GM21619 (cell line): ENCODE data around the gene CCL2.

ENCODE experiments used
- ATAC-seq: cut with Tn5 transposase; IDR thresholded peaks from one replicate; pipeline ENCODE4 v1.9.1; 2021; ENCODE audit not compliant: unreplicated experiment

Gene CCL2

DNA sequence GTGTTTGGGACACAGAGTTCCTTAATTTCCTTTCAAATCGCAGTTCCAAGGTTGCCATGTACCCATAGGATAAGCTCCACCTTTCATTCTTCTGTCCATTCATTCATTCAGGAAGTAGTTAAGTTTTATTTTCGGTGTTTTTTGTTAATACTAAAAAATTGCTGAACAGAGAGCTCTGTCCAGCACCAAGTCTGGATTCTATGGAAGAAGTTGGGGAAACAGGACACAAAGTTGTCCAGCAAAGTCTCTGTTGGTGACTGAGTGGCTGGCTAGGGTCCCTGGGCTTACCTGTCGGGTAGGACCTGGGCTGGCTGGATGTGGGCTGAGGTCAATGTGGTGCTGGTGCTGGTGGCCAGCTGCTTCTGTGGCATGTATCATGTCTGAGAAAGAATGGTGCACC is 17.6 kb upstream of the CCL2 start:
- no peak for ATAC-seq

DNA sequence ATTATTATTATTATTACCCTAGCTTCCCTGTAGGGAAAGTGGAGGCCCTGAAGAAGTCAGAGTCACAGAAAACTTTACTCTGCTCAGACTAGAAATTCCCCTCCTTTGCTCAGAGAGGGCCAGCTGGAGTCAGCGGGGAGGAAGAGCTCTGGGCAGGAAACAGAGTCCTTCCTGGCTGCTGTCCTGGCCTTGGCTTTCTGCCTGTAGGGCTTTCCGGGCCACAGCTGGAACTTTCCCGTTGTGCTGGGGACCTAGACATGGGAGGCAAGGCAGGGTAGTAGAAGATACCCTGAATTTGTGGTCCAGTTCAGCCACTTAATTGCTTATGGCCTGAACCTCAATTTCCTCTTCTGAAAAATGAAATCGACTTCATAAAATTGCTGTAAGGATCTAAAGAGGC is 14.0 kb upstream of the CCL2 start:
- ATAC-seq, result no peak

DNA sequence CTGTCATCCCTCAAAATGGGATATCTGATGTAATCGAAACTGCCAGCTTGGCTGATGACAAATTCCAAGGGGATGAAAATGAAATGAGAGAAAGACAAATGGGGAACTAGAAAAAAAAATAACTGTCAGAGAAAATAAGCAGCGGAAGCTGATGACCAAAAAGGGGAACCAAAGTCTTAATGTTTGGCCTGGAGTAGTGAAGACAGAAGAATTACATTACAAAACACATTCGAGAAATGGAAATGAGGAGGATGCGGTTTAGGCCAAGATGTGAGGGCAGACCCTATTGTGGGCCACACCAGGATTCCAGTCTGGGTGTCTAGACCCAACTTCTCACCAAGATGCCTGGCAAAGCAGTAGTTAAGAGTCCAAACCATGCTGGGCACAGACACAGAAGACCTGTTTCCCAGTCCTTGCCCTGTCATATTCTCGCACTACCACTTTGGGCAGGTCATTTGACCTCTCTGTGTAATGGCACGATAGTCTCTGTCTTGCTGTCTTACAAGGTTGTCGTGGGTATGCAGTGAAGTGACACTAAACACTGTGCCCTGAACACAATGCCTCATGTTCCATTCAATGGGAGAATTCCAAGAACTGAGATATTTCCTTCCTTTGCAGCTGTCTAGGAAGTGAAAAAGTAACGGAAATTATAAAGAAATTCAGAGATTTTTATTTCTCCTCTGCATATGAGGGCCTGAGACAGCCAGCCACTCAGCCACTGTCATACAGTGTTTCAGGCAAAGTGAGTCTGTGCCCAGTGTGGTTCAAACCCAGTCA is 12.3 kb upstream of the CCL2 start:
- ATAC-seq, result no peak

DNA sequence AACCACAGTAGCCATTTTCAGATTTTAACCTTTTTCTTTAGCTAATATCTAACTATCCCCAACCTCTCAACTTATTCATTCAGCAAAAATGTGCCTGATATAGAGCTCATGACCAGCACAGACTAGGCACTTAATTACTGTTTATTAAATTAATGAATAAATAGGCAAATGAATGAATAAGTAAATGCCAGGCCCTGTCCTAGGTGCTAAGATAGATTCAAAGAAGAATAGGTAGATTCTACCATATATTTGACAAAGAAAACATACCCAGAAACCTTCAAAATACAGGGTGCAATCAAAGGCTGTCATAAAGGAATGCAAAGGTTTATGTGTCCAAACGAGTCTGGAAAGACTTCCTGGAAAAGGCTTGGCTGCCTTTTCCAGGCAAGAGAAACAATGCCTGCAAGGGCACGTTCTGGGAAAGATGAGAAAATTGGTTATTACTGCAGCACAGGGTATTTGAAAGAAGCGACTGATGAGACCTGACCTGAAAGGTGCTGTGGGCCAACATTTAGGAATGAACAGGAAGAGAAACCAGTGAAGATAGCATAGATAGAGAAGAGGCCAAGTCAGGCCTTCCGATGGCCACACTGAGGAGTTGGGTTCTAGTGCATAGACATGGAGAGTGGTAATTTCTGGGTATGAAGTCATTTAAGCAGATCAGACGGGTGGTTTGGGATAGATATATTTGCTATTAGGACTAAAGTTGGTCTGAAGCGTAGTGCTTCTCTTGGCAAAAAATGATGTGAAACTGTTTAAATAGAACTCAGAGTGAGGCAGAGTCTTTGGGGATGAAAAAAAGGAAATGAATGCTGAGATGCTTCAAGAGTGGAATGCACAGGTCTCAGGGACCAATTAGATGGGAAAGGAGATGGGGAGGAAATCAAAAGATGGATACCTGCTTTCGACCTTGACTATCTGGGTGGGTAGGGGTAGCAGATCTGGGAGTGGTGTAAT is 11.4 kb upstream of the CCL2 start:
- no peak for ATAC-seq

DNA sequence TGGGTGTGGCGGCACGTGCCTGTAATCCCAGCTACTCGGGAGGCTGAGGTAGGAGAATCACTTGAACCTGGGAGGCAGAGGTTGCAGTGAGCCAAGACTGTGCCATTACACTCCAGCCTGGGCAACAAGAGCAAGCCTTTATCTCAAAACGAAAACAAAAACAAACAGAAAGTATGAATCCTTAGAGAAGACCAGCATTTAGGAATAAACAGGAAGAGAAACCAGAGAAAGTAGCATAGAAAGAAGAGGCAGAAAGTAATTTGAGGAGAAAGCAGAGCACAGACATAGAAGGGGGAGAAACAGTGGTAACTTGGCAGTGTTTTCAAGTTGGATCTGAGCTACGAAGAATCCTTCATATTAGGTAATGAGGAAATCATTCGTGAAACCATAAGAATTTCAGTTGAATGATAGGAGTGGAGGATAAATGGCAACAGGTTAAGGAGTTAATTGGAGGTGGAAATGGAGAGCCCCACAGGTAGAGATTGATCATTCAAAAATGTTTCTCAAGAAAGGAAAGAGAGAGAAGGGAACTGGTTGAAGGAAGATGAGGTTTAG is 9.7 kb upstream of the CCL2 start:
- no peak for ATAC-seq

DNA sequence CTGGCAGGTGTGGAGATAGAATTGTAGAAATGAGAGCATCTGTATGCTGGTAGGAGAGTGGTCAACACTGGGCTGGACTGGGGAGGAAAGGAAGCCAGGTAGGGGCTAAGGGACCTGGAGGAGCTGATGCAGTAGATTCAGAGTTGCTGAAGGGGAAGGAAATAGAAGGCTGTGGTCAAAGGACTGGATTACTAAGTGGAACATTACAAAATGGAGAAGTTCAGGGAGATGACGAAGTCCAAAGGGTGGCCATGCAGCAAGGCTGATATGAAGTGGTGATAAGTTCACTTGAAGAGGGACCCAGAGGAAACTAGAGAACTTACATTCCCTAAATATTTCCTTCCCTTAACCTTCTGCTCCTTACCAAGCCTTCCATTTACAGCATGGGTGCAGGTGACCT is 8.6 kb upstream of the CCL2 start:
- no peak for ATAC-seq

DNA sequence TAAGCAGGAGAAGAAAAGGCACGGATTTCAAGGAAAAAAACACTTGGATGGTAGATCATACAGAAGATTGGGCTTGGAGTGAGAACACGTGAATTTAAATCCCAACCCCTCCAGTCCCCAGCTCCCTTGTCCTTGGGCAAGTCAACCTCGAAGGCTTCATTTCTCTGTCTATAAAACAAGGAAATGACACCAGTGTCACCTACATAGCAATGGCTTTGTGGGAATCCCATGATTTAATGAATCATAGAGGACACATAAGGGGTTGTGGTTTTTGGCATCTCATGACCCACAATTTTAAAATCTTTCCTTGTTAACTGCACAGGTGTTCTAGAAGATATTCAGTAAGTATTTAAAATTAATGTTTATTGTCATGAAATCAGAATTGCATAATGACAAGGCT is 8.2 kb upstream of the CCL2 start:
- no peak for ATAC-seq

GRCh38 chr17:34248511-34249024 is 6.5 kb upstream of the CCL2 start:
- ATAC-seq, result no peak

DNA sequence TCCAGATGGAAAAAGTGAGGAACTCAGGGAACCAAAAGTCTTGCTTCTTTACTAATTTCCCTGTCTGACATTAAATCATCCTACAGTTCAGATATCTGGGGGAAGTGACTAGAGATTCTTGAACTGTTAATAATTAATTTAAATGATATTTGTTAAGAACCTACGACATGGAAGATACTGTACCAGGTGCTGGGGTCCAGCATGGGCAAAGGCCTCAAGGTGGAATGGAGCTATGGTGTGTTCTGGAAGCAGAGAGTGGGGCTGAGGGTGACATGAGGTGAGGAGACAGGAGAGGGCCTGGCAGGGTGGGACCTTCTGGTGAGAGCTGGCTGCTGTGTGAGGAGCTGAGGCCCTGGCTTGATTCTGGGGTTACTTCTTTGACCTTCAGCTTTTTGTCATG is 6.0 kb upstream of the CCL2 start:
- no peak for ATAC-seq

GRCh38 chr17:34249478-34249877 is 5.6 kb upstream of the CCL2 start:
- ATAC-seq, result no peak

- no peak for ATAC-seq
Measured at GRCh38 chr17:34251186-34251585, 3.9 kb upstream of the CCL2 start.

DNA sequence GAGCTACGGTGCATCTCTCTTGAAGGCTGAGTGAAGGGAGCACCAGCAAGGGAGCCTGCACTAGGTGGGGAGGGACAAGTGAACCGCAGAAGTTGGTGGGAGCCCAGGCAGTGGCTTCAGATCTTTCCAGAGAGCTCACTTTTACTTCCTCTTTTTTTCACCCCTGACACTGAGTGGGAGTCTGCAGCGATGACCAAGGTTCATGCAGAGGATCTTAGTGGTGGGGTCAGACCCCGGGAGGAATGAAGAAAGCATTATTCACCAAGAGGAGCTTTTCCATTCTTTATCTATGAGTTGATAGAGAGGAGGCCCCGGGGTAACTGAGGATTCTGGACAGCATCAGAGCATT is 3.0 kb upstream of the CCL2 start:
- ATAC-seq, result no peak

GRCh38 chr17:34252444-34253138 is 2.5 kb upstream of the CCL2 start:
- no peak for ATAC-seq

- ATAC-seq, result no peak
Measured at GRCh38 chr17:34253139-34253525, 2.0 kb upstream of the CCL2 start.

GRCh38 chr17:34254146-34254545 is 939 bp upstream of the CCL2 start:
- no peak for ATAC-seq

GRCh38 chr17:34255381-34255732 is 272 bp downstream of the CCL2 start:
- ATAC-seq, result no peak

DNA sequence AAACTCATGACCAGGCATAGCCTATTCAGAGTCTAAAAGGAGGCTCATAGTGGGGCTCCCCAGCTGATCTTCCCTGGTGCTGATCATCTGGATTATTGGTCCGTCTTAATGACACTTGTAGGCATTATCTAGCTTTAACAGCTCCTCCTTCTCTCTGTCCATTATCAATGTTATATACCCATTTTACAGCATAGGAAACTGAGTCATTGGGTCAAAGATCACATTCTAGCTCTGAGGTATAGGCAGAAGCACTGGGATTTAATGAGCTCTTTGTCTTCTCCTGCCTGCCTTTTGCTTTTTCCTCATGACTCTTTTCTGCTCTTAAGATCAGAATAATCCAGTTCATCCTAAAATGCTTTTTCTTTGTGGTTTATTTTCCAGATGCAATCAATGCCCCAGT is 756 bp downstream of the CCL2 start:
- ATAC-seq, result no peak

DNA sequence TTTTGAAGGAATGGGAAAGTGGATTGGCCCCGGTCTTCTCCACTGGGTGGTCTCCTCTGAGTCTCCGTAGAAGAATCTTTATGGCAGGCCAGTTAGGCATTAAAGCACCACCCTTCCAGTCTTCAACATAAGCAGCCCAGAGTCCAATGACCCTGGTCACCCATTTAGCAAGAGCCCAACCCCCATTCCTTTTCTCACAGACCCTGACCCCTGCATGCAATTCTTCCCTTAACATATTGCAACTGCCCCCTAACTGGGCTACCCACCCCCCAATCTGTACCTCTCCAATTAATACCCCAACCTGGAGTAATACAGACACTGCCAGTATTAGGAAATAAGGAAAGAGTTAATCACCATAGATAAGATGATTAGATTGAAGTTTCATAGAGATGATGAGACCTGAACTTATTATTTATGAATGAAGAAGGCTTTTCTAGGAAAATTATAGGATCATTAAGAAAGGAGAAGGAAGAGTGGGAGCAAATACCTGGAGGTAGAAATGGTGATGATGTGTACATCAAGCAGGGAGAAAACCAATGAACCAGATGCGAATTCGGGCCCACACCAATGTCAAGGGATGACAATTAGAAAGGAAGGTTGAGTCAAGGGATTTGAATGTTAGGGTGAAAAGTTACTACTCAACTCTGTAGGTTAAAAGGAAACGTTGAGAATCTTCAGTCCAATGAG is 2.4 kb downstream of the CCL2 start:
- no peak for ATAC-seq

DNA sequence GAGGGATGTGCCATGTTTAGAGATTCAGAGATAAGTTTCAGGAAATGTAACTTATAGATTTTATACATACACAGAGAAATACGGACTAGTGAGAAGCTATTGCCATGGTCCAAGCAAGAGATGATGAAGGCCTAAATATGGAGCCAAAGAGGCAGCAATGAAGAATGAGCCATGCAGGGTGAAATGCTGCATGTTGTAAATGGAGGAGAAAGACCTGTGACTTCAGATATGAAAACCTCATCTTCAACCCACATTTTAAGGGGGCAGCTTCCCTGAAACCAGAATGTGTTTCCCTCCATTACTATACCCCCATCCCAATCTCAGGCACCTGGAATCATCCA is 2.9 kb downstream of the CCL2 start:
- no peak for ATAC-seq

DNA sequence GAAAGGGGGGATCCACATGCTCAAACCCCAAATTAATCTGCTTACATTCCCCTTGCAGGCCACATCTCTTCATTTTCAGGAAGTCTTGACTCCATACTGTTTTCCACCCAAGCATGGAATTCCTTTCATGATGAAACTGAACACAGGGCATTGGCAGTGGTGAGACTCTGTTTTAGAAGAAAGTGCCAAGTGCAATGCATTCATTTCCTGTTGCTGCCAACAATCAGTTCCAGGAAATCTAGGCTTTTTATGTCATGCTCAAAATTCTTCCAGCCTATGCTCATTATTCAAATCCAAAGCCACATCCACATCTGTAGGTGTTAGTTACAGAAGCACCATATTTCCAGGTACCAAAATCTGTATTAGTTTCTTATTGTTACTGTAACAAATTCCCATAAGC is 4.1 kb downstream of the CCL2 start:
- ATAC-seq, result no peak

- ATAC-seq, result no peak
Measured at GRCh38 chr17:34260861-34261260, 5.8 kb downstream of the CCL2 start.
